HepG2 (cell line): ENCODE data around the gene L3MBTL1. TPM values are rescaled to one million over a fixed set of nuclear protein-coding genes. Genes with fewer than 3 reads are reported as not detected.

Experiments
- ARID5B ChIP-seq: IDR thresholded peaks from 2 replicates; pipeline ENCODE4 v1.4.0; 2020; ENCODE audit warnings: mild to moderate bottlenecking, missing genetic modification reagents
- CREB1 ChIP-seq, 2 experiments: fragments of 450-650 bp in 1 of 2; IDR thresholded peaks; 2 replicates each; pipeline ENCODE4 v1.6.1; 2016 to 2017; ENCODE audit warnings: control low read depth in 1 of 2, mild to moderate bottlenecking in 1 of 2, missing compliant biosample characterization in 1 of 2, missing genetic modification characterization in 1 of 2
- HNF4A ChIP-seq: sonication (generic); formaldehyde crosslinking; IDR thresholded peaks from 2 replicates; pipeline ENCODE4 v1.4.0; 2020; ENCODE audit warnings: missing genetic modification reagents
- KIAA2018 ChIP-seq: sonication (generic); formaldehyde crosslinking; IDR thresholded peaks from 2 replicates; pipeline ENCODE4 v1.5.0; 2020; ENCODE audit warnings: mild to moderate bottlenecking, missing genetic modification reagents, borderline replicate concordance
- PAX8 ChIP-seq: sonication (generic); formaldehyde crosslinking; IDR thresholded peaks from 2 replicates; pipeline ENCODE4 v1.8.0; 2022; ENCODE audit warnings: mild to moderate bottlenecking, missing genetic modification reagents, borderline replicate concordance
- PHB2 ChIP-seq: fragments of 450-650 bp; IDR thresholded peaks from 2 replicates; pipeline ENCODE4 v1.6.1; 2018; ENCODE audit not compliant: partially characterized antibody
- ZBTB25 ChIP-seq: IDR thresholded peaks from 2 replicates; pipeline ENCODE4 v1.6.1; 2018; ENCODE audit warnings: missing genetic modification reagents
- ZFP91 ChIP-seq: sonication (generic); formaldehyde crosslinking; IDR thresholded peaks from 2 replicates; pipeline ENCODE4 v1.9.0; 2022; ENCODE audit warnings: missing genetic modification reagents, mild to moderate bottlenecking, borderline replicate concordance
- ZNF597 ChIP-seq: sonication (generic); formaldehyde crosslinking; IDR thresholded peaks from 2 replicates; pipeline ENCODE4 v1.5.0; 2020; ENCODE audit warnings: missing genetic modification reagents
- ZSCAN29 ChIP-seq: sonication (generic); formaldehyde crosslinking; conservative IDR thresholded peaks from 2 replicates; pipeline ENCODE4 v1.4.0; 2020; ENCODE audit warnings: mild to moderate bottlenecking, missing genetic modification reagents
- polyA plus RNA-seq, 8 experiments: library from polyadenylated mRNA; depleted of rRNA in 3 of 8; stranded (reverse) in 7 of 8; unstranded in 1 of 8; fragments of >200 nt; fragmentation: Illumina TruSeq in 4 of 8; extraction: Trizol in 4 of 8; gene quantifications; 2 replicates each; pipeline versions ENCODE4 v1.2.1 to v1.2.3, GENCODE V29; 2011 to 2016; ENCODE audit warnings: low read depth in 4 of 8, missing spikeins in 1 of 8, mixed read lengths in 1 of 8; ENCODE audit not compliant: insufficient read depth in 1 of 8
- total RNA-seq, 5 experiments: library from RNA; depleted of rRNA; stranded (reverse); fragments of >200 nt; fragmentation: Illumina TruSeq; extraction: Trizol; gene quantifications; 2 replicates each; pipeline ENCODE4 v1.2.3, GENCODE V29; 2016; ENCODE audit warnings: low read depth in 1 of 5

The L3MBTL1 gene
- total and polyA plus RNA-seq, 2 of the 13 experiments (the other 11 are each of a cell fraction or from before 2014, with no cell fraction given): 9.0 to 17.8 TPM

- TF ChIP-seq KIAA2018 (CRISPR knock-in tag) (no peak), ARID5B (peak; percentile 19; the same call in 1 of the 2 replicates), ZBTB25 (CRISPR knock-in tag) (no peak), ZFP91 (CRISPR knock-in tag) (no peak), PAX8 (no peak), ZNF597 (CRISPR knock-in tag) (no peak), HNF4A (peak; percentile 14; the same call in 1 of the 2 replicates), CREB1 (IDR thresholded peaks at IDR 0.05) (peak; percentile 72), CREB1 (CRISPR knock-in tag; IDR thresholded peaks at IDR 0.05) (peak; percentile 66), ZSCAN29 (CRISPR knock-in tag) (no peak), PHB2 (no peak)
Observed at GRCh38 chr20:43459022-43459942, 48.2 kb upstream of the L3MBTL1 start (continued).
